Measurements from ENCODE around the gene DLK2. TPM values are rescaled to one million over a fixed set of nuclear protein-coding genes. Genes with fewer than 3 reads are reported as not detected.

DLK2 gene
- total and polyA plus RNA-seq, 2 of the 13 experiments (the other 11 are each of a cell fraction or from before 2014, with no cell fraction given), result 1.2 to 3.8 TPM

DNA sequence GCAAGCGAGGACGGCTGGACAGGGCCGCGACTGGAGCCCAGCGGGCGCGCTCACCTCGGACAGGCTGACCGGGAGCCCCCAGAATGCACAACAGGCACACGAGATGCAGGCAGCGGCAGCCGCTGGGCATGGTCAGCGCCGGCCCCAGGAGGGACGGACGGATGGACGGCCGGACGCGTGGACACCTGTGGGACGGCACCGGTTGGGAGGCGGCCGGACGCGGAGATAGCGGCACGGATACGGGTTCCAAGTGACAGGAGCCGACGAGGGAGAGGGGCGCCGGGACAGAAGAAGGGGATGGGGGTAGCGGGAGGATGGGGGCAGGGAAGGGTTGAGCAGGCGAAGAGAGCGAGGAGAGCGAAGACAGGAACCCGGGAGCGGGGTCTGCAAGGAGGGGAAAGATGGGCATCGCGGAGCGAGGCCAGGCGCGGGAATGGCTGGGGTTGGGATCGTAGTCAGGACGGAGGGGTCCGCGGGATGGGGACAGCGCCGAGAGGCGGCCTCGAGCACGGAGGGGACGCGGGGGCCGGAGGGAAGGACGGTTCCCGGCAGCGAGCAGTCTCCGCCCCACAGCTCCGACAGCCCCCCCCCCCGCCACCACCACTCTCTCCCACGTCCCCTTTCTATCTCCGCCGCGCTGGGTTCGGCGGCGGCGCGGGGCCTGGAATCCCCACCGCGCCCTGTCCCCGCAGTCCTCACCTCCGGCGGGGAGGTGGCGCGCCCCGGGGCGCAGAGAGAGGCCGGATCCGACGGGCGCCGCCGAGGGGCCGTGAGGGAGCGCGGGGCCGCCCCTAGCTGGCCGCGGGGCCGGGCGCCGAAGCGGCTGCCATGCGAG lies 435 bp downstream of the DLK2 start (continued):
- TF ChIP-seq HCFC1 (IDR thresholded peaks at IDR 0.05; ENCODE audit: low read depth, low read length) (no peak), ZSCAN20 (CRISPR knock-in tag; IDR thresholded peaks at IDR 0.05; ENCODE audit: borderline replicate concordance) (peak; percentile 51; the same call in 1 of the 2 replicates), ZNF615 (CRISPR knock-in tag; IDR thresholded peaks at IDR 0.05; ENCODE audit: borderline replicate concordance) (no peak), RBM22 (optimal IDR thresholded peaks at IDR 0.05; ENCODE audit: low read length) (peak; percentile 39), NONO (IDR thresholded peaks at IDR 0.05) (no peak), NONO (CRISPR knock-in tag; conservative IDR thresholded peaks at IDR 0.05) (peak; percentile 77), CEBPG (CRISPR knock-in tag; IDR thresholded peaks at IDR 0.05) (no peak; the same call in 1 of the 2 replicates), ZNF713 (CRISPR knock-in tag; IDR thresholded peaks at IDR 0.05) (peak; percentile 78), KLF12 (CRISPR knock-in tag; IDR thresholded peaks at IDR 0.05; ENCODE audit: borderline replicate concordance) (0 out of 2 replicates have a peak, but pooled peaks have one; percentile 32), RFXANK (CRISPR knock-in tag; IDR thresholded peaks at IDR 0.05) (no peak), SIX1 (CRISPR knock-in tag; IDR thresholded peaks at IDR 0.05; ENCODE audit: borderline replicate concordance) (no peak), ZBTB3 (CRISPR knock-in tag; IDR thresholded peaks at IDR 0.05; ENCODE audit: borderline replicate concordance, low read depth) (no peak)
- TF ChIP-seq, protein P1, sequence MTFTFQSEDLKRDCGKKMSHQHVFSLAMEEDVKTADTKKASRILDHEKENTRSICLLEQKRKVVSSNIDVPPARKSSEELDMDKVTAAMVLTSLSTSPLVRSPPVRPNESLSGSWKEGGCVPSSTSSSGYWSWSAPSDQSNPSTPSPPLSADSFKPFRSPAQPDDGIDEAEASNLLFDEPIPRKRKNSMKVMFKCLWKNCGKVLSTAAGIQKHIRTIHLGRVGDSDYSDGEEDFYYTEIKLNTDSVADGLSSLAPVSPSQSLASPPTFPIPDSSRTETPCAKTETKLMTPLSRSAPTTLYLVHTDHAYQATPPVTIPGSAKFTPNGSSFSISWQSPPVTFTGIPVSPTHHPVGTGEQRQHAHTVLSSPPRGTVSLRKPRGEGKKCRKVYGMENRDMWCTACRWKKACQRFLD (CRISPR knock-in tag; IDR thresholded peaks at IDR 0.05; ENCODE audit: borderline replicate concordance), result no peak
- TF ChIP-seq, protein P2, sequence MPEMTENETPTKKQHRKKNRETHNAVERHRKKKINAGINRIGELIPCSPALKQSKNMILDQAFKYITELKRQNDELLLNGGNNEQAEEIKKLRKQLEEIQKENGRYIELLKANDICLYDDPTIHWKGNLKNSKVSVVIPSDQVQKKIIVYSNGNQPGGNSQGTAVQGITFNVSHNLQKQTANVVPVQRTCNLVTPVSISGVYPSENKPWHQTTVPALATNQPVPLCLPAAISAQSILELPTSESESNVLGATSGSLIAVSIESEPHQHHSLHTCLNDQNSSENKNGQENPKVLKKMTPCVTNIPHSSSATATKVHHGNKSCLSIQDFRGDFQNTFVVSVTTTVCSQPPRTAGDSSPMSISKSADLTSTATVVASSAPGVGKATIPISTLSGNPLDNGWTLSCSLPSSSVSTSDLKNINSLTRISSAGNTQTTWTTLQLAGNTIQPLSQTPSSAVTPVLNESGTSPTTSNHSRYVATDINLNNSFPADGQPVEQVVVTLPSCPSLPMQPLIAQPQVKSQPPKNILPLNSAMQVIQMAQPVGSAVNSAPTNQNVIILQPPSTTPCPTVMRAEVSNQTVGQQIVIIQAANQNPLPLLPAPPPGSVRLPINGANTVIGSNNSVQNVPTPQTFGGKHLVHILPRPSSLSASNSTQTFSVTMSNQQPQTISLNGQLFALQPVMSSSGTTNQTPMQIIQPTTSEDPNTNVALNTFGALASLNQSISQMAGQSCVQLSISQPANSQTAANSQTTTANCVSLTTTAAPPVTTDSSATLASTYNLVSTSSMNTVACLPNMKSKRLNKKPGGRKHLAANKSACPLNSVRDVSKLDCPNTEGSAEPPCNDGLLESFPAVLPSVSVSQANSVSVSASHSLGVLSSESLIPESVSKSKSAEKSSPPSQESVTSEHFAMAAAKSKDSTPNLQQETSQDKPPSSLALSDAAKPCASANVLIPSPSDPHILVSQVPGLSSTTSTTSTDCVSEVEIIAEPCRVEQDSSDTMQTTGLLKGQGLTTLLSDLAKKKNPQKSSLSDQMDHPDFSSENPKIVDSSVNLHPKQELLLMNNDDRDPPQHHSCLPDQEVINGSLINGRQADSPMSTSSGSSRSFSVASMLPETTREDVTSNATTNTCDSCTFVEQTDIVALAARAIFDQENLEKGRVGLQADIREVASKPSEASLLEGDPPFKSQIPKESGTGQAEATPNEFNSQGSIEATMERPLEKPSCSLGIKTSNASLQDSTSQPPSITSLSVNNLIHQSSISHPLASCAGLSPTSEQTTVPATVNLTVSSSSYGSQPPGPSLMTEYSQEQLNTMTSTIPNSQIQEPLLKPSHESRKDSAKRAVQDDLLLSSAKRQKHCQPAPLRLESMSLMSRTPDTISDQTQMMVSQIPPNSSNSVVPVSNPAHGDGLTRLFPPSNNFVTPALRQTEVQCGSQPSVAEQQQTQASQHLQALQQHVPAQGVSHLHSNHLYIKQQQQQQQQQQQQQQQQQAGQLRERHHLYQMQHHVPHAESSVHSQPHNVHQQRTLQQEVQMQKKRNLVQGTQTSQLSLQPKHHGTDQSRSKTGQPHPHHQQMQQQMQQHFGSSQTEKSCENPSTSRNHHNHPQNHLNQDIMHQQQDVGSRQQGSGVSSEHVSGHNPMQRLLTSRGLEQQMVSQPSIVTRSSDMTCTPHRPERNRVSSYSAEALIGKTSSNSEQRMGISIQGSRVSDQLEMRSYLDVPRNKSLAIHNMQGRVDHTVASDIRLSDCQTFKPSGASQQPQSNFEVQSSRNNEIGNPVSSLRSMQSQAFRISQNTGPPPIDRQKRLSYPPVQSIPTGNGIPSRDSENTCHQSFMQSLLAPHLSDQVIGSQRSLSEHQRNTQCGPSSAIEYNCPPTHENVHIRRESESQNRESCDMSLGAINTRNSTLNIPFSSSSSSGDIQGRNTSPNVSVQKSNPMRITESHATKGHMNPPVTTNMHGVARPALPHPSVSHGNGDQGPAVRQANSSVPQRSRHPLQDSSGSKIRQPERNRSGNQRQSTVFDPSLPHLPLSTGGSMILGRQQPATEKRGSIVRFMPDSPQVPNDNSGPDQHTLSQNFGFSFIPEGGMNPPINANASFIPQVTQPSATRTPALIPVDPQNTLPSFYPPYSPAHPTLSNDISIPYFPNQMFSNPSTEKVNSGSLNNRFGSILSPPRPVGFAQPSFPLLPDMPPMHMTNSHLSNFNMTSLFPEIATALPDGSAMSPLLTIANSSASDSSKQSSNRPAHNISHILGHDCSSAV (CRISPR knock-in tag; IDR thresholded peaks at IDR 0.05; ENCODE audit: borderline replicate concordance), result no peak
- TF ChIP-seq, protein P3, sequence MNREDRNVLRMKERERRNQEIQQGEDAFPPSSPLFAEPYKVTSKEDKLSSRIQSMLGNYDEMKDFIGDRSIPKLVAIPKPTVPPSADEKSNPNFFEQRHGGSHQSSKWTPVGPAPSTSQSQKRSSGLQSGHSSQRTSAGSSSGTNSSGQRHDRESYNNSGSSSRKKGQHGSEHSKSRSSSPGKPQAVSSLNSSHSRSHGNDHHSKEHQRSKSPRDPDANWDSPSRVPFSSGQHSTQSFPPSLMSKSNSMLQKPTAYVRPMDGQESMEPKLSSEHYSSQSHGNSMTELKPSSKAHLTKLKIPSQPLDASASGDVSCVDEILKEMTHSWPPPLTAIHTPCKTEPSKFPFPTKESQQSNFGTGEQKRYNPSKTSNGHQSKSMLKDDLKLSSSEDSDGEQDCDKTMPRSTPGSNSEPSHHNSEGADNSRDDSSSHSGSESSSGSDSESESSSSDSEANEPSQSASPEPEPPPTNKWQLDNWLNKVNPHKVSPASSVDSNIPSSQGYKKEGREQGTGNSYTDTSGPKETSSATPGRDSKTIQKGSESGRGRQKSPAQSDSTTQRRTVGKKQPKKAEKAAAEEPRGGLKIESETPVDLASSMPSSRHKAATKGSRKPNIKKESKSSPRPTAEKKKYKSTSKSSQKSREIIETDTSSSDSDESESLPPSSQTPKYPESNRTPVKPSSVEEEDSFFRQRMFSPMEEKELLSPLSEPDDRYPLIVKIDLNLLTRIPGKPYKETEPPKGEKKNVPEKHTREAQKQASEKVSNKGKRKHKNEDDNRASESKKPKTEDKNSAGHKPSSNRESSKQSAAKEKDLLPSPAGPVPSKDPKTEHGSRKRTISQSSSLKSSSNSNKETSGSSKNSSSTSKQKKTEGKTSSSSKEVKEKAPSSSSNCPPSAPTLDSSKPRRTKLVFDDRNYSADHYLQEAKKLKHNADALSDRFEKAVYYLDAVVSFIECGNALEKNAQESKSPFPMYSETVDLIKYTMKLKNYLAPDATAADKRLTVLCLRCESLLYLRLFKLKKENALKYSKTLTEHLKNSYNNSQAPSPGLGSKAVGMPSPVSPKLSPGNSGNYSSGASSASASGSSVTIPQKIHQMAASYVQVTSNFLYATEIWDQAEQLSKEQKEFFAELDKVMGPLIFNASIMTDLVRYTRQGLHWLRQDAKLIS (CRISPR knock-in tag; IDR thresholded peaks at IDR 0.05), result no peak
- TF ChIP-seq, protein P4, sequence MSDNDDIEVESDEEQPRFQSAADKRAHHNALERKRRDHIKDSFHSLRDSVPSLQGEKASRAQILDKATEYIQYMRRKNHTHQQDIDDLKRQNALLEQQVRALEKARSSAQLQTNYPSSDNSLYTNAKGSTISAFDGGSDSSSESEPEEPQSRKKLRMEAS (IDR thresholded peaks at IDR 0.05), result peak; percentile 56
